GM19455 (cell line): ENCODE data around the gene ELMOD3.
"Not testable (repeated sequence)": the region's sequence is repeated elsewhere in the genome, so short reads cannot be mapped to it uniquely, and the experiment has no call there.

Experiments used
- ATAC-seq: cut with Tn5 transposase; IDR thresholded peaks from one replicate; pipeline ENCODE4 v1.9.1; 2021; ENCODE audit not compliant: unreplicated experiment

The ELMOD3 gene

GRCh38 chr2:85354286-85355072, at the start of gene ELMOD3, which contains the start of gene RETSAT:
ELMOD3 (plus strand) TSS chr2:85354769; CDS start chr2:85357199, 2,430 bp downstream.
RETSAT (minus strand) TSS chr2:85354528; CDS start chr2:85354507, 21 bp downstream.
- ATAC-seq = peak; percentile 95

- ATAC-seq = no peak
Observed at GRCh38 chr2:85307527-85307897, 47.1 kb upstream of the ELMOD3 start.

GRCh38 chr2:85308201-85308600, 46.4 kb upstream of the ELMOD3 start:
- ATAC-seq = no peak

- no peak for ATAC-seq
Observed at GRCh38 chr2:85308896-85309555, 45.5 kb upstream of the ELMOD3 start.

GRCh38 chr2:85309699-85310321, 44.8 kb upstream of the ELMOD3 start:
- ATAC-seq = no peak

GRCh38 chr2:85310330-85310729, 44.2 kb upstream of the ELMOD3 start:
- ATAC-seq = no peak

GRCh38 chr2:85312404-85312803, 42.2 kb upstream of the ELMOD3 start:
- no peak for ATAC-seq

GRCh38 chr2:85314884-85315242, 39.7 kb upstream of the ELMOD3 start:
- ATAC-seq = no peak

GRCh38 chr2:85315921-85316320, 38.6 kb upstream of the ELMOD3 start:
- not testable (repeated sequence) for ATAC-seq

GRCh38 chr2:85318222-85319074, 36.1 kb upstream of the ELMOD3 start:
- ATAC-seq = no peak

- no peak for ATAC-seq
Observed at GRCh38 chr2:85319796-85320195, 34.8 kb upstream of the ELMOD3 start.

GRCh38 chr2:85323351-85323987, 31.1 kb upstream of the ELMOD3 start:
- ATAC-seq = no peak

GRCh38 chr2:85323988-85324367, 30.6 kb upstream of the ELMOD3 start:
- not testable (repeated sequence) for ATAC-seq

GRCh38 chr2:85324639-85325465, 29.7 kb upstream of the ELMOD3 start:
- ATAC-seq = no peak

GRCh38 chr2:85325466-85325811, 29.1 kb upstream of the ELMOD3 start:
- ATAC-seq = no peak

- ATAC-seq = peak; percentile 33
Observed at GRCh38 chr2:85326406-85327159, 28.0 kb upstream of the ELMOD3 start.

GRCh38 chr2:85327160-85327821, 27.3 kb upstream of the ELMOD3 start:
- no peak for ATAC-seq

- peak; percentile 79 for ATAC-seq
Observed at GRCh38 chr2:85327822-85328617, 26.5 kb upstream of the ELMOD3 start, which contains the start of gene TGOLN2. TGOLN2 (minus strand) TSS chr2:85327989; CDS start chr2:85327962, 27 bp downstream.
